ENCODE results near the gene GTF3C2.

GTF3C2 gene

DNA sequence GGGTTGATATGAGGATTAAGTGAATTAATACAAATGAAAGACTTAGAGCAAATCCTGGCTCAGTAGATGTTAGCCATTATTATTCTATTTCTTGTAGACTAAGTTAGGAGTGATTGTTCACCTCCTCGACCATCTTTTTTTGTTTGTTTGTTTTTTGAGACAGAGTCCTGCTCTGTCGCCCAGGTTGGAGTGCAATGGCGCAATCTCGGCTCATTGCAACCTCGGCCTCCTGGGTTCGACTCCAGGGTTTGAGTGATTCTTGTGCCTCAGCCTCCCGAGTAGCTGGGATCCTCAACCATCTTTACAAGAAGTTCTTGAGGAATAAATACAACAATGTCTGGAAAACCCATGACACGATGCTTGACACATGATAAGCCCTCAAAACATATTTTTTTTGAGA lies 61.6 kb downstream of the GTF3C2 start:
- DNase-seq, result no peak

DNA sequence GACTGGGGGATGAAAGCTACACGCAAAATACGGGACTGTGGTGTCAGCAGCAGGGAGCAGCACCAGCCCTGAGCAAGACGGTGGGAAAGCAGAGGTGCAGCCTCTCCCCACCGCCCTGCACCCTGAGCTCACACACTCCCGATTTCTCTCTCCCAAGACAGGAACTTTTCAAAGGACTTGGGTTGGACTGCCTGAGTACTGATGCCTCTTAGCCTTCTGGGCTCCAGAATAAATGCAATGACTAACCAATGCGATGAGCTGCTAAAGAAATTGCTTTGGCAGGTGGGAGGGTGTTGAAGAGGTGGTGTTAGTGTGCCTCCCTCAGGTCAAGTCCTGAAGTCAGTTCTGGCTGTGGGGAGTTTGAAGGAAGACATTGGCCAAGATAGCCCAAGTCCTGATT lies 64.7 kb downstream of the GTF3C2 start:
- no peak for DNase-seq

DNA sequence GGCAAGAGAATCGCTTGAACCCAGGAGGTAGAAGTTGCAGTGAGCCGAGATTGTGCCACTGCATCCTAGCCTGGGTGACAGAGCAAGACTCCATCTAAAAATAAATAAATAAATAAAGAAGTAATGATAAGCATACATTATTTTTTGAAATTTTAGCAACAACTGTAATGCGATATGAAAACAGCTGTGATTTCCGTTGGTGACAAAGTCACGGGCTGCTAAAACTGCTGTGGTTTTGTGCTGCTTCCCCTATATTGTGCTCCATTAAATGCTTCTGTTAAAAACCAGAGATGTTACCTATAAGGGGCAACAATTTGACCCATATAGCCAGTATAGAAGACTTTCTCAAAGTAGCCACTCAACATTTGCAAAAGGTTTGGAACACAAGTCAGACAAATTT lies 66.0 kb downstream of the GTF3C2 start:
- no peak for DNase-seq

DNA sequence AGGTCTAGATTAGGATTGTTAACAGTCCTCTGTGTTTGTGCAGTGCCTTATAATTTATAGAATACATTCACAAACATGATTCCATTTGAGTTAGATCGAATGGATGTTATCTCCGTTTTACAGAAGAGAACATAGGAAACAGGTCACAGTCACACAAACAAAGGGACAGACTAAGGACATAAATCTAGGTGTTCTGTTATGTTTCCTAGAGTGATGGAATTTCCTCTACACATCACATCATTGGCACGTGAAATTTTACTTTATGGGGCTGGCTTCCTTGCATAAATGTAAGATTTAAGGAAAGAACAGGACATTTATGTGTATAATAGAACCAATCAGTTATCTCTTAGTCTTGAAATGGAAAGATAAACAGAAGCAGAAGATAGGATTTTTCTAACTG lies 68.0 kb downstream of the GTF3C2 start:
- no peak for DNase-seq

DNA sequence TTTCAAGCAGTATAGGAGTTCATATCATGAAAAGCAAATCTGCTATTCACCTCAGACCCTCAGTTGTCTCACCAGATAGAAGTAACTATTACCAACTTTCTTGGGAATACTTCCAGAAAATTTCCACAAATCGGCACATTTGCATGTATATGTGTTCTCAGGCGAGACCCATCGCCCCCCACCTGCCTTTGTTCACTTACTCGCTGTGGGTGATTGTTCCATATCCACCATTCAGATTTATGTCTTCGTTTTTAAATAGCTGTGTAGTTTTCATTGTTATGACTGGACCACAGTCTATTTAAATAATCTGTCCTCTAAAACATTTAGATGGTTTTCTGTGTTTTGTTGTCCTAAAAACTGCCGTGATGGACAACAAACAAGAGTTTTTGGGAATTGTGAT lies 71.1 kb downstream of the GTF3C2 start:
- no peak for DNase-seq

DNA sequence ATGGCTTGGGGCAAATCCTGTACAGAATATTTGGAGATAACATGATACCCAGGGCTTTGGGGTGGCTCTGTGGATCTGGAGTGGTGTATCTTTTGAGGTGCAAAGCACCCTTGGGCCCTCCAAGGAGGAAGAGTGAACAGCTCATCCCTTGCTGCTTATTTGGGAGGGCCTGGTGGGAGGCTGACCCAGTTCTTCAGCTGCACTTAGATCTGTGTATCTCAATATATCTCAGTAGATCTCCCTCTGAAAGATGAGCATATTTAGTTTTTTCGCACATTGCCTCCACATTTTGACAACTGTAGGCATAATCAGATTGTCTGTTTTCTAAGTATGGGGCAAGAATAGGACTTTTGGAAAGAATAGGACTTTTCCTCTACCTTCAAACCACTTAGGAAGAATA lies 71.6 kb downstream of the GTF3C2 start:
- DNase-seq, result no peak

DNA sequence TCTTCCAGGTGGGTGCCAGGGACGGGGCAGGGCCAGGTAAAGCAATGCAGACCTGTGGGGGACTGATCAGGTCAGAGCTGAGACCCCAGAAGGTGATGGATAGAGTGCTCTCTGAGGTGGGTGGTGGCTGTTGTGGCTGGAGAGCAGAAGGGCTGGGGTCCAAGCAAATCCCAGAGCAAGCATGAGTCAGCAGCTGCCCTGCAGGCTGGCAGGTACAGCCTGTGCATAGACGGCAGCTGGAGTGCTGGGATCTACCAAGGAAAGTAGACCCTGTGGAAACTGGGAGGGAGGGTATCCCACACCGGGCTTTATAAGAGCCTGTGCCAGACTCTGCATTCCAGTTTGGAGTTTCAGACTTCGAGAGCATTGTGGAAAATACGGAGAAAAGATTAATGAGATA lies 73.7 kb downstream of the GTF3C2 start:
- DNase-seq, result no peak

DNA sequence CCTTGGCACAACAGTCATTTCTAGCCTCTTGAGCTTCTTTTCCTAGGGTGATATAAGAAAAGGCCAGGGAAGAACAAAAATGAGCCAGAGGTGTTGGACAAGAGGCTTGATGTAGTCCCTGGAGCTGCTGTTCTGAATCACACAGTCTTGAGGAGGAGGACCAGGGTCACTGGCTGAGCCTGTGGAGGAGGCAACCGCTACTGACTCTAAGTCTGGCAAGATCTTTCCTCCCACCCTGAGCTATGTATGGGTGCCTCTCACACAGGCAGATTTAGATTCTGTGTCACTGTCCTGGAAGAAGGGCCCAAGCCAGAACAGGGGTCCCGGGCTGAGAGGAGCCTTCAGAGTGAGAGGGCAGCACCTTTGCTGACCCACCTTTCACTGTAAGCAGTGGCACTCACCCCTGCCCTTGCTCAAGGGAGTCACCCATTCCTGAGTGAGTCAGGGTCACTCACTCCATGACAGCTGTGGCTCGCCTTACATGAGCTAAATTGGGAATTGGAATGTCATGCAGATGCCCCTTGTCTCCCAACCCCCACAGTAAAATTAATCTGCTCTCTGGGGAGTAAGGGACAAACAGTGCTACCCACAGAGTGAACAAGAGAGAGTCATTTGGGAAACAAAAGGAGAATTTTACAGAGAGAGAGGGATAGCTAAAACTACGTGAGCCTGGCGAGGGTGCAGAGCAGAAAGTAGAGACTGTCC lies 74.6 kb downstream of the GTF3C2 start, which contains the start of gene TRIM54:
TRIM54 (plus strand) TSS at position 575 of the 705 bp plus-strand sequence. CDS start 303 bp downstream, outside the sequence.
- DNase-seq, result no peak

DNA sequence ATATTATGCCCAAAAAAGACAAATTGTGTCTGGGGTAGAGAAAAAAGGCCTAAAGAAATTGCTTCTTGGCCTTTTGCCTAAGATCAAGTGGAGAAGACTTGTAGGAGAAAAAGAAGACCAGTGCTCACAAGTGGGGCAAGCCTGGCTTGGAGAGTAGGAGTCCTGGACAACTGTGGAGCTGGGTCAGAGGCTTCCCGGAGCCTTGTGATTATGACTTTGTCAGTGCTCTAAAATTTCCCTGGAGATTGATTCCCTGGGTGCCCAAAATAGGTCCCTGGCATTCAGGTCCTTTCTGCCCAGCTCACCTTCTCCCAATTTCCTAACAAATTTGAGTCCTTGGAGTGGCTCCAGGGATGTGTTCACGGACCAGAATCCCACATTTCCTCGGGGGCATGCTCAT lies 75.1 kb downstream of the GTF3C2 start:
- DNase-seq, result no peak

DNA sequence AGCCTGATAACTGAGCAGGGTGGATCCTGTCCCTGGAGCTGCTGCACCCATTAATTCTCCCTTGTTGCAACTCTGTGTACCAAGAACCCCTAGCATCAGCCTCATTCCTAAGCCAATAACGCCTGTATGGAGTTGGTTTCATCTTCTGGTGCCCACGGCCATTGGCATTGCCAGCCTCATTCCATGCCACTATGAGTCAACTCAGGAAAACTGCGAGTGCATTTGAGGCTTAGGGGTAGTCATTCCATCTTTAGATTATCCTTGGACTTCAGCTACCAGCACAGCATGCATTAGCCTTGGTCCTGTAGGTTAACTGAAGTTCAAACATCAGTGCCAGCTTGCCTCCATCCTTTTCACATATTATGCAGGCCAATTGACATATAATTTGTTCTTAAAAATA lies 75.7 kb downstream of the GTF3C2 start:
- no peak for DNase-seq

DNA sequence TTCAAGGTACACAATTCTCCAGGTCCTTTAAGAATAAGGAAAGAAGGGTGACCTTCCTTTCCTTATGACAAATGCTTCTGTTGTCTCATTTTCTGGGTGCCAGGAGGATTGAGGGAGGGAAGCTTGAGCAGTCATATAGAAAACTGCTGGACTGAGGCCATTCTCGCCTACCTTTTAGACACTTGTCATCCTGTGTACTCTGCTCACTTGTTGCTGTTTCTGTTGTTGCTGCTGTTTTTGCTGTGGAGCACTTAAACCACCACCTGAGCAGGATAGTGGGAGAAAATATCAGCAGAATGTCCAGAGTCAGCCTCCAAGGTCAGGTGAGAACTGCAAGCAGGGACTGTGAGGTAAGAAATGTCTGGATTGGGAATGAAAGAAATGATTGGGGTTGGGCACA lies 78.6 kb downstream of the GTF3C2 start:
- no peak for DNase-seq
